ENCODE data around the gene DZIP3.

GRCh38 chr3:108552267-108553159 is 37.0 kb upstream of the DZIP3 start:
- TF ChIP-seq CTCF (IDR thresholded peaks at IDR 0.05) (peak in 1 of 2 donors; percentile 20), POLR2AphosphoS5 (IDR thresholded peaks at IDR 0.05) (no peak), EP300 (IDR thresholded peaks at IDR 0.05) (no peak)
